T-cell (primary cell): ENCODE measurements around the gene MT1A. TPM values are rescaled to one million over a fixed set of nuclear protein-coding genes. Genes with fewer than 3 reads are reported as not detected.

ENCODE experiments used
- ATAC-seq, 4 experiments: fragments of 200-7000 bp in 3 of 4; fragments of 150-1000 bp in 1 of 4; cut with Tn5 transposase; replicated peaks in 1 of 4; 1 replicate in 3 of 4; 2 replicates in 1 of 4; pipeline ENCODE4 v1.10.0; 2021; ENCODE audit warnings: moderate library complexity in 3 of 4, mild to moderate bottlenecking in 2 of 4, moderate number of reproducible peaks in 1 of 4
- CTCF ChIA-PET, 2 donors: fragments of 300-600 bp; sonication (Branson Sonifier 250); formaldehyde crosslinking; loops; one replicate each; lab custom pipeline; 2022; ENCODE audit warnings: antibody characterized with exemption in 2 of 2; lab: Charles Lee
- POLR2A ChIA-PET, 2 donors: fragments of 300-600 bp; sonication (Branson Sonifier 250); formaldehyde crosslinking; loops; one replicate each; lab custom pipeline; 2022; ENCODE audit warnings: antibody characterized with exemption in 2 of 2; lab: Charles Lee
- DNase-seq, 35 experiments: peaks; one replicate each; pipeline versions ENCODE4 v3.0.0 to v3.0.0-alpha.2; 2013 to 2023
- H3K27ac ChIP-seq: one replicate; pipeline ENCODE4 v1.5.1; 2013; ENCODE audit warnings: low read length
- H3K27me3 ChIP-seq, 2 experiments: replicated peaks in 1 of 2; 1 replicate in 1 of 2; 2 replicates in 1 of 2; pipeline versions ENCODE4 v1.6.1 to v1.7.0; 2013; ENCODE audit warnings: low read length in 1 of 2, mixed read lengths in 1 of 2; ENCODE audit not compliant: control insufficient read depth in 2 of 2, insufficient read depth in 2 of 2; ENCODE audit errors: extremely low read depth in 1 of 2
- H3K36me3 ChIP-seq, 2 donors: 1 replicate in 1 of 2; 2 replicates in 1 of 2; pipeline versions ENCODE4 v1.6.1 to v1.7.0; 2013; ENCODE audit warnings: low read length in 1 of 2; ENCODE audit not compliant: control insufficient read depth in 2 of 2, insufficient read depth in 1 of 2; ENCODE audit errors: extremely low read depth in 1 of 2
- H3K4me1 ChIP-seq, 2 experiments: 1 replicate in 1 of 2; 2 replicates in 1 of 2; pipeline versions ENCODE4 v1.6.1 to v1.7.0; 2013; ENCODE audit warnings: low read length in 2 of 2, mixed read lengths in 1 of 2; ENCODE audit not compliant: insufficient read depth in 2 of 2, control insufficient read depth in 1 of 2; ENCODE audit errors: extremely low read depth in 1 of 2
- H3K4me3 ChIP-seq, 2 donors: 1 replicate in 1 of 2; 2 replicates in 1 of 2; pipeline versions ENCODE4 v1.5.1 to v1.7.0; 2013; ENCODE audit warnings: mild to moderate bottlenecking in 2 of 2, low read length in 1 of 2, moderate library complexity in 1 of 2; ENCODE audit not compliant: control insufficient read depth in 1 of 2; ENCODE audit errors: extremely low read depth in 1 of 2
- H3K9me3 ChIP-seq: 2 replicates; pipeline ENCODE4 v1.7.0; 2013
- H3K27ac Mint-ChIP-seq, 2 donors: one replicate each; pipeline ENCODE4 v1.8.0; 2020 to 2021; ENCODE audit warnings: mild to moderate bottlenecking in 2 of 2, mixed read lengths in 2 of 2
- H3K27me3 Mint-ChIP-seq, 2 donors: one replicate each; pipeline ENCODE4 v1.8.0; 2021 to 2022; ENCODE audit warnings: mixed read lengths in 2 of 2
- H3K36me3 Mint-ChIP-seq: one replicate; pipeline ENCODE4 v1.8.0; 2021; ENCODE audit warnings: mixed read lengths
- H3K4me1 Mint-ChIP-seq, 3 donors: one replicate each; pipeline ENCODE4 v1.8.0; 2020 to 2022; ENCODE audit warnings: mixed read lengths in 3 of 3, mild to moderate bottlenecking in 1 of 3
- H3K4me3 Mint-ChIP-seq, 3 donors: one replicate each; pipeline ENCODE4 v1.8.0; 2020 to 2022; ENCODE audit warnings: mild to moderate bottlenecking in 3 of 3, mixed read lengths in 3 of 3, moderate library complexity in 3 of 3
- H3K9me3 Mint-ChIP-seq, 3 donors: one replicate each; pipeline ENCODE4 v1.8.0; 2020 to 2022; ENCODE audit warnings: mixed read lengths in 3 of 3
- WGBS: methylation state at CpG from one replicate; pipeline ENCODE4 v1.1.5; 2013; ENCODE audit warnings: missing lambda C conversion rate; ENCODE audit not compliant: insufficient coverage; 5-methylcytosine and 5-hydroxymethylcytosine counted together
- total RNA-seq, 35 experiments: library from RNA in 6 of 35; stranded (reverse) in 6 of 35; fragments of 120-200 nt in 1 of 35; gene quantifications; one replicate each; pipeline versions ENCODE4 v1.2.1 to v1.2.4 and lab custom pipeline; 2013 to 2026

Gene MT1A
- total RNA-seq, 5 donors from 2014 or later (not counting 1 experiment from before 2014, with no cell fraction given), result not detected

DNA sequence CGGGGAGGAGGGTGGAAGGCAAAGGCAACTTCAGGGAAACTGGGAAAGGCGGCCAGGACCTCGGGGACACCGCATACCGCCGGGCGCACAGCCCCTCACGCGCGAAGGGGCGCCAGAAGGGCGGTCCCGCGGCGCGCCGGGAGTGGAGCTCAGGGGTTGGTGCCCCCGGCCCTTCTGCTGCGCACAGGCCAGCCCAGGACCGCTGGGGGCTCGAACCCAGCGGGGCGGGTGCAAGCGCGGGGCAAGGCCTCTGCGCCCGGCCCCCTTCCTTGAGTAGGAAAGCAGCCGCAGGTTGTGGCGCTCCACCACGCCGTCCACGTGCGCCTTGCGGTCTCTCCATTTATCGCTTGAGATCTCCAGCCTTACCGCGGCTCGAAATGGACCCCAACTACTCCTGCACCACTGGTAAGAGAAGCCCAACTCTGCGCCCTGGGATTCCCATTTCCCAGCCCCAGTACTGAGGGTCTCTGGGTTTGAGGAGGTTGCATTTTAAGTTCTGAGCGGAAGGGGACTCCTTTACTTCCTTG, 3.0 kb upstream of the MT1A start:
- CTCF ChIA-PET, result interaction anchor here in 1 of 2 donors (0.6 kb wide), 1 partner anchor 58 kb away, joined by 4 read pairs; no protein-coding TSS in a partner anchor
- POLR2A ChIA-PET, result no interaction called here

DNA sequence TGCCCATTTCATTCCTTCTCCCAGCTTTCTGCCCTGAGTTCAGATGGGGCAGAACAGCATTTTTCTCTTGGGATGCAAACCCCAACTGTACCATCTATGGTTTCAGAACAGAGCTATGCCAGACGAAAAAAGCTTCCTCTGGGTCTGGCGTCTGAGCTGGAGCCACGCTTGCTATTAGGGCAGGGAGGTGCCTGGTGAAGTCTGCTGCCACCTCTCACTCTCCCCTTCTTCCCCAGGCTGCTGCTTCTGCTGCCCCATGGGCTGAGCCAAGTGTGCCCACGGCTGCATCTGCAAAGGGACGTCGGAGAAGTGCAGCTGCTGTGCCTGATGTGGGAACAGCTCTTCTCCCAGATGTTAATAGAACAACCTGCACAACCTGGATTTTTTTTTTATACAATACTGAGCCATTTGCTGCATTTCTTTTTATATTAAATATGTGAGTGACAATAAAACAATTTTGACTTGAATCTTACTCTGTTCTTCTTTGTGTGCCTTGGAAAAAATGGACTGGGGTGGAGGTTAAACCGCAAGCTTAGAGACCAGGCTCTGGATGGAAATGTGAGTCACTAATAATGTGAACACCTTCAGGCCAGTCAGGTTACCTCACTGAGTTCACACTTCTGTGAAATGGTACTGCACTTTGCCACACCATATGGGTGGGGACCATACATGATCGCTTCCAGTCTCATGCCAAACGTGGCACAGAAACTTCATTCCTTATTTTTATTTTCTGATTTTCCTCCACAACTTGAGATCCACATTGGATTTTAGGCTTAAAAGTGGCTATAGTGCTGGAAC, 1.7 kb upstream of the MT1A start:
- ATAC-seq, result no peak
- no peak for DNase-seq
- Histone ChIP-seq H3K27ac (no peak overlapping the region), H3K27me3 (peaks cover 16 to 74% of the 10 kb centered on the region in 2 experiments), H3K36me3 (no peaks in the 10 kb centered on the region), H3K4me3 (no peak overlapping the region), H3K4me1 (peaks cover 0 to 38% of the 10 kb centered on the region in 2 experiments), H3K9me3 (no peaks in the 10 kb centered on the region)
- no peak overlapping the region for H3K27ac Mint-ChIP-seq
- H3K4me1 Mint-ChIP-seq, result peaks cover 26 to 40% (median 27%) of the 10 kb centered on the region in 3 donors
- H3K9me3 Mint-ChIP-seq, result no peaks in the 10 kb centered on the region
- ChIA-PET CTCF (no interaction called here), POLR2A (no interaction called here)
- H3K36me3 Mint-ChIP-seq, result no peaks in the 10 kb centered on the region
- WGBS, result 38% methylated on average over 1 of the region's 9 CpGs
- H3K27me3 Mint-ChIP-seq, result peaks cover 72 to 86% of the 10 kb centered on the region in 2 donors
- peak overlapping the region in 1 of 3 donors; percentile 84 for H3K4me3 Mint-ChIP-seq

More for the DNA sequence above, 3.0 kb upstream of the MT1A start:
- Mint-ChIP-seq H3K9me3 (no peaks in the 10 kb centered on the region), H3K4me3 (peak overlapping the region; percentile 34 to 84 (median 57)), H3K36me3 (no peaks in the 10 kb centered on the region), H3K27me3 (peaks cover 74 to 91% of the 10 kb centered on the region in 2 donors), H3K27ac (no peak overlapping the region), H3K4me1 (peaks cover 30 to 43% (median 30%) of the 10 kb centered on the region in 3 donors)
- H3K27ac ChIP-seq, result no peak overlapping the region
- peak overlapping the region in 1 of 2 donors; percentile 15 for H3K4me3 ChIP-seq
- H3K4me1 ChIP-seq, result peaks cover 0 to 41% of the 10 kb centered on the region in 2 experiments
- peaks cover 19 to 85% of the 10 kb centered on the region in 2 experiments for H3K27me3 ChIP-seq
- peak in 3 of 4 experiments; percentile 27 to 41 (median 28) for ATAC-seq
- no peaks in the 10 kb centered on the region for H3K9me3 ChIP-seq
- 3% methylated on average over 34 of the region's 40 CpGs for WGBS
- DNase-seq, result no peak
- H3K36me3 ChIP-seq, result no peaks in the 10 kb centered on the region

DNA sequence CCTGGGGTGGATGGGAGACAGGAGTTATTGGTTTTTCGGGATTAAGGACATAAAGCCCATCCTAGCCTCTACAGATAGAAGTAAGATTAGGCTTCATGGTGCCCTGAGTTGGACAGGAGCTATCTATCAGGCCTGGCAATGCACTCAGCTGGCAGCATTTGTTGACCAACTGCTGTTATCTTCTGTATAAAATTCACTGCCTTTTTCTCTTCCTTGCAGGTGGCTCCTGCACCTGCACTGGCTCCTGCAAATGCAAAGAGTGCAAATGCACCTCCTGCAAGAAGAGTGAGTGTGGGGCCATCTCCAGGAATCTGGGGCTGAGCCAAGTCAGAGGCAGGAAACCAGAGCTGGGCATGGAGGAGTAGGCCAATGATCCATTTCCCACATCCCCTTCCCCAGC, 579 bp downstream of the MT1A start:
- POLR2A ChIA-PET, result no interaction called here
- no peak overlapping the region for H3K4me3 ChIP-seq
- no CpG with 5 or more reads among the region's 1 CpG for WGBS
- H3K36me3 Mint-ChIP-seq, result no peaks in the 10 kb centered on the region
- ATAC-seq (no peak), DNase-seq (no peak)
- peaks cover 55 to 69% of the 10 kb centered on the region in 2 donors for H3K27me3 Mint-ChIP-seq
- peak overlapping the region in 1 of 3 donors; percentile 55 for H3K4me3 Mint-ChIP-seq
- peaks cover 36 to 47% (median 39%) of the 10 kb centered on the region in 3 donors for H3K4me1 Mint-ChIP-seq
- no peak overlapping the region for H3K27ac Mint-ChIP-seq
- H3K27me3 ChIP-seq, result peaks cover 11 to 58% of the 10 kb centered on the region in 2 experiments
- CTCF ChIA-PET, result interaction anchor here in 1 of 2 donors (0.6 kb wide), 1 partner anchor 21 kb away, joined by 3 read pairs; no protein-coding TSS in a partner anchor
- no peaks in the 10 kb centered on the region for H3K9me3 Mint-ChIP-seq
- no peaks in the 10 kb centered on the region for H3K9me3 ChIP-seq
- H3K27ac ChIP-seq, result no peak overlapping the region
- H3K36me3 ChIP-seq, result no peaks in the 10 kb centered on the region
- peaks cover 2 to 40% of the 10 kb centered on the region in 2 experiments for H3K4me1 ChIP-seq

DNA sequence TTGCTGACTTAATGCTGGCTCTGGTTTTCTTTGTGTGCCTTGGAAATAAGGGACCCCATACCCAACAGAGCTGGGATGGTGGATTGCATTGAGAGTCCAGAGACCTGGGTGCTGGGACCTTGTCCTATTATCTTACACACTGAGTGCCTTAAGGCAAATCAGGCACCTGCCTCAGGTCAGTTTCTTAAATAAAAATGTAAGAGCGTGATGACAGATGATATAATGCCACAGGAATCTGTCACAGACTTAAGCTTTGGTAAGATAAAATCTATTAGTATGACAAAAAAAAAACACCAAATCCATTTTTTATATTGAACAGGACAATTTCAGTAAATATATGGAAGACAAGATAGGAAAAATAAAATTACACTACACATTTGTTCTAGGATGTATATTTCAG, 1.6 kb downstream of the MT1A start:
- ChIA-PET POLR2A (no interaction called here), CTCF (interaction anchor here in 1 of 2 donors (1.1 kb wide), 1 partner anchor 64 kb away, joined by 3 read pairs; no protein-coding TSS in a partner anchor)
- Histone ChIP-seq H3K36me3 (no peaks in the 10 kb centered on the region), H3K27ac (no peak overlapping the region), H3K4me3 (no peak overlapping the region), H3K4me1 (peaks cover 2 to 39% of the 10 kb centered on the region in 2 experiments), H3K9me3 (no peaks in the 10 kb centered on the region), H3K27me3 (peaks cover 12 to 48% of the 10 kb centered on the region in 2 experiments)
- Mint-ChIP-seq H3K4me1 (peaks cover 35 to 46% (median 35%) of the 10 kb centered on the region in 3 donors), H3K36me3 (no peaks in the 10 kb centered on the region), H3K27ac (no peak overlapping the region), H3K4me3 (no peak overlapping the region), H3K9me3 (no peaks in the 10 kb centered on the region), H3K27me3 (peaks cover 47 to 59% of the 10 kb centered on the region in 2 donors)
- DNase-seq (no peak), ATAC-seq (no peak)
- WGBS, result no CpG with 5 or more reads among the region's 1 CpG

DNA sequence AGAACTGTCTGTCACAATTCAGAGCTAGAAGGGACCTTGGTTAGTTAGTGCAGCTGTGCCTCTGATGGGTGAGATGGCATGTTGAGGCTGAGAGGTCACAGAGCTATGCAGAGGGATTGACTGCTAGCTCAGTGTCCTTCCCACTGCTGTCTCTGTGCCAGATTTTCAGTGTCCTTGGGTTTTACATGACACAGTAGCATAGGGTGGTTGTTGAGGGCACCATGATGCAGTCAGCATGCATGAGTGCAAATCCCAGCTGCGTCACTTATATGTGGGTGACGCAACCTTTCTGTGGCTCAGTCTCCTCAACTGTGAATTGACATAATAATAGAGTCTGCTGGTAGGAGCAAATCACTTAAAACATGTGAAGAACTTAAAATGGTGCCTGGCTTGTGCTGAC, 2.7 kb downstream of the MT1A start:
- CTCF ChIA-PET, result interaction anchor here (1.1 to 1.3 kb wide), 2 partner anchors 61 to 65 kb away, joined by 3 to 4 read pairs; no protein-coding TSS in a partner anchor
- peaks cover 2 to 31% of the 10 kb centered on the region in 2 experiments for H3K4me1 ChIP-seq
- peaks cover 28 to 38% (median 34%) of the 10 kb centered on the region in 3 donors for H3K4me1 Mint-ChIP-seq
- no peak overlapping the region for H3K27ac Mint-ChIP-seq
- H3K36me3 Mint-ChIP-seq, result no peaks in the 10 kb centered on the region
- 100% methylated on average over 2 of the region's 2 CpGs for WGBS
- POLR2A ChIA-PET, result no interaction called here
- no peak overlapping the region for H3K4me3 Mint-ChIP-seq
- H3K27me3 Mint-ChIP-seq, result peaks cover 44 to 50% of the 10 kb centered on the region in 2 donors
- H3K4me3 ChIP-seq, result no peak overlapping the region
- H3K9me3 ChIP-seq, result no peaks in the 10 kb centered on the region
- no peak for DNase-seq
- no peak overlapping the region for H3K27ac ChIP-seq
- H3K9me3 Mint-ChIP-seq, result no peaks in the 10 kb centered on the region
- peaks cover 21 to 41% of the 10 kb centered on the region in 2 experiments for H3K27me3 ChIP-seq
- ATAC-seq, result no peak
- no peaks in the 10 kb centered on the region for H3K36me3 ChIP-seq
